Gastroesophageal sphincter (tissue), 4 donors: ENCODE data around the gene RIMS1. TPM values are rescaled to one million over a fixed set of nuclear protein-coding genes. Genes with fewer than 3 reads are reported as not detected.
A peak's percentile ranks its signal among the peaks of the same experiment; 100 is the strongest.
"Not testable (repeated sequence)": the region's sequence is repeated elsewhere in the genome, so short reads cannot be mapped to it uniquely, and the experiment has no call there.

Experiments used
- ATAC-seq: fragments of 150-250 bp; one replicate; pipeline ENCODE4 v1.9.1; 2016; ENCODE audit warnings: mild to moderate bottlenecking, moderate library complexity
- H3K27ac ChIP-seq, 4 donors: fragments of 200-600 bp; sonication (generic) in 3 of 4; 1 replicate in 3 of 4; 2 replicates in 1 of 4; pipeline ENCODE4 v1.5.1; 2016 to 2019
- H3K27me3 ChIP-seq: fragments of 200-600 bp; sonication (generic); one replicate; pipeline ENCODE4 v1.5.1; 2019
- H3K36me3 ChIP-seq, 2 donors: fragments of 200-600 bp; sonication (generic); one replicate each; pipeline ENCODE4 v1.5.1; 2019; ENCODE audit warnings: control low read depth in 1 of 2
- H3K4me1 ChIP-seq, 3 donors: fragments of 200-600 bp; sonication (generic); 1 replicate in 2 of 3; 2 replicates in 1 of 3; pipeline ENCODE4 v1.5.1; 2016 to 2019; ENCODE audit warnings: control low read depth in 2 of 3
- H3K4me3 ChIP-seq, 2 donors: fragments of 200-600 bp; sonication (generic); one replicate each; pipeline ENCODE4 v1.5.1; 2019; ENCODE audit warnings: mild to moderate bottlenecking in 1 of 2, moderate library complexity in 1 of 2
- H3K9me3 ChIP-seq, 3 donors: fragments of 200-600 bp; sonication (generic); one replicate each; pipeline ENCODE4 v1.5.1; 2017 to 2019; ENCODE audit warnings: control low read depth in 2 of 3
- EP300 ChIP-seq: sonication (generic); formaldehyde crosslinking; IDR thresholded peaks from one replicate; pipeline ENCODE4 v1.6.1; 2017; ENCODE audit warnings: antibody characterized with exemption, mild to moderate bottlenecking
- POLR2A ChIP-seq, 2 donors: fragments of 450-650 bp; IDR thresholded peaks; one replicate each; pipeline ENCODE4 v1.6.1; 2017; ENCODE audit warnings: antibody characterized with exemption in 2 of 2, mild to moderate bottlenecking in 2 of 2, moderate library complexity in 1 of 2
- POLR2AphosphoS5 ChIP-seq: sonication (generic); formaldehyde crosslinking; IDR thresholded peaks from one replicate; pipeline ENCODE4 v1.6.1; 2017; ENCODE audit warnings: antibody characterized with exemption
- WGBS, 2 donors: methylation state at CpG; one replicate each; pipeline ENCODE4 v1.1.5; 2018; ENCODE audit warnings: low coverage in 1 of 2; 5-methylcytosine and 5-hydroxymethylcytosine counted together
- total RNA-seq, 4 donors: library from RNA; depleted of rRNA; stranded (reverse); fragments of >200 nt; gene quantifications; one replicate each; pipeline ENCODE4 v1.1.0, GENCODE V29; 2016
- TF ChIP-seq, protein P1 (sequence below), 4 experiments: fragments of 200-600 bp in 2 of 4; fragments of 450-650 bp in 2 of 4; sonication (generic) in 1 of 4; IDR thresholded peaks; one replicate each; pipeline ENCODE4 v1.5.1; 2017 to 2019; ENCODE audit warnings: antibody characterized with exemption in 4 of 4, mild to moderate bottlenecking in 2 of 4, moderate library complexity in 2 of 4

Gene RIMS1
- total RNA-seq, 4 donors from 2014 or later: 9.3 to 66.5 (median 17.7) TPM

DNA sequence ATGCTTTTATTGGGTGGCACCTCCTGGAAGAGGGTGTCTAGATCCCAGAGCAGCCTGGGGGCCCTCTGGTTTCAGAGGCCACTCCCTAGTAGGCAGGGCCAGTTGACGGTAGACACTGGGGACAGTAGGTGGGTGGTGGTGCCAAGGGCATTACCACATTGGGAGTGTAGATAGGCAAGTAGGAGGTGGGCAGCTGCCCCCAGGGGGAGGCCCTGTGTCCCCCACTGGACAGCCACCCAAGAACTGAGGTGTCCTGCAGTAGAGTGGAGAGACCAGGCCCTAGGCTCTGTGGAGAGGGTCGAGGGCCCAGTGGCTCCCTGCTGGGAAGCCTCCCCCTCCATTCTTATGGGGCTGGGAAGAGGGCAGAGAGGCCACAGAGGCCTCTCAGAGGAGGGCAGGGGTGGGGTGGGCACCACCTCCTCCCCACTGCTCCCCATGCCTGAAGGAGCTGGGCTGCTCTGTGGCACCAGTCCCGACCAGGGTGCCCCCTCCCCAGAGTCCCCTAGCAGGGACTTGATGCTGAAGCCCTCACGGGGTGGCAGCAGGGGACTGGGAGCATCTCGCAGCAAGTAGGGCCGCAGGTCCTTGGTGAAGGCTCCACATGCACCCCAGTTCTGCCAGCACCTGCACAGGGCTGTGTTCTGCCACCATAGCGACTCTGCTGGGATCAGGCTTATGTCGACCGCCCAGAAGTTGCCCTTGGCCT lies 430.5 kb downstream of the RIMS1 start:
- Histone ChIP-seq H3K27me3 (no peaks in the 10 kb centered on the region), H3K36me3 (no peaks in the 10 kb centered on the region), H3K9me3 (no peaks in the 10 kb centered on the region), H3K4me1 (no peaks in the 10 kb centered on the region), H3K27ac (no peak overlapping the region), H3K4me3 (no peak overlapping the region)
- peak; percentile 34 for ATAC-seq
- 88 to 100% methylated on average over 2 to 3 of the region's 9 CpGs for WGBS, 2 donors
- TF ChIP-seq POLR2A (IDR thresholded peaks at IDR 0.05): no peak
- no peak for TF ChIP-seq POLR2AphosphoS5
- TF ChIP-seq, protein P1, sequence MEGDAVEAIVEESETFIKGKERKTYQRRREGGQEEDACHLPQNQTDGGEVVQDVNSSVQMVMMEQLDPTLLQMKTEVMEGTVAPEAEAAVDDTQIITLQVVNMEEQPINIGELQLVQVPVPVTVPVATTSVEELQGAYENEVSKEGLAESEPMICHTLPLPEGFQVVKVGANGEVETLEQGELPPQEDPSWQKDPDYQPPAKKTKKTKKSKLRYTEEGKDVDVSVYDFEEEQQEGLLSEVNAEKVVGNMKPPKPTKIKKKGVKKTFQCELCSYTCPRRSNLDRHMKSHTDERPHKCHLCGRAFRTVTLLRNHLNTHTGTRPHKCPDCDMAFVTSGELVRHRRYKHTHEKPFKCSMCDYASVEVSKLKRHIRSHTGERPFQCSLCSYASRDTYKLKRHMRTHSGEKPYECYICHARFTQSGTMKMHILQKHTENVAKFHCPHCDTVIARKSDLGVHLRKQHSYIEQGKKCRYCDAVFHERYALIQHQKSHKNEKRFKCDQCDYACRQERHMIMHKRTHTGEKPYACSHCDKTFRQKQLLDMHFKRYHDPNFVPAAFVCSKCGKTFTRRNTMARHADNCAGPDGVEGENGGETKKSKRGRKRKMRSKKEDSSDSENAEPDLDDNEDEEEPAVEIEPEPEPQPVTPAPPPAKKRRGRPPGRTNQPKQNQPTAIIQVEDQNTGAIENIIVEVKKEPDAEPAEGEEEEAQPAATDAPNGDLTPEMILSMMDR (IDR thresholded peaks at IDR 0.05): no peak
- no peak for TF ChIP-seq EP300

DNA sequence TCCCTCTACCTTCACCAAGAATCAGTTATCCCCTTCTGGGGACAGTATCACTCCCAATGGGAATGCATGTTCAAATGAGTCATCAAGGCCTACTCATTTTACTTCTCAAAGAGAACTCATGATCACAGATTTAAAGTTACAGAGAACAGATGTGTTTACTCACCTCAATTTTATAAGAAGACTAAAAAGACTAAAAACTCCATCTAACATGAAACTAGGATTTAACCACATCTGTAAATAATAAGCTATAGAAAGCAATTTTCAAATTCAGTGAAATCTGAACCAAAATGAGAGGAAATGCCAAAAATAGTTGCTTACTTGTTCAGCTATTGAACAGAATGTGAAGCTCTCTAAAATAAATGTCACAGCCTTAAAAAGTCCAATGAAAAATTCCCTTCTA lies 435.4 kb downstream of the RIMS1 start:
- H3K4me1 ChIP-seq: no peaks in the 10 kb centered on the region
- H3K4me3 ChIP-seq: no peak overlapping the region
- H3K36me3 ChIP-seq: no peaks in the 10 kb centered on the region
- no peak overlapping the region for H3K27ac ChIP-seq
- ATAC-seq: no peak
- H3K27me3 ChIP-seq: no peaks in the 10 kb centered on the region
- TF ChIP-seq EP300: no peak
- TF ChIP-seq POLR2AphosphoS5: no peak
- no peak for TF ChIP-seq POLR2A (IDR thresholded peaks at IDR 0.05)
- TF ChIP-seq, protein P1 (IDR thresholded peaks at IDR 0.05): no peak
- no peaks in the 10 kb centered on the region for H3K9me3 ChIP-seq

DNA sequence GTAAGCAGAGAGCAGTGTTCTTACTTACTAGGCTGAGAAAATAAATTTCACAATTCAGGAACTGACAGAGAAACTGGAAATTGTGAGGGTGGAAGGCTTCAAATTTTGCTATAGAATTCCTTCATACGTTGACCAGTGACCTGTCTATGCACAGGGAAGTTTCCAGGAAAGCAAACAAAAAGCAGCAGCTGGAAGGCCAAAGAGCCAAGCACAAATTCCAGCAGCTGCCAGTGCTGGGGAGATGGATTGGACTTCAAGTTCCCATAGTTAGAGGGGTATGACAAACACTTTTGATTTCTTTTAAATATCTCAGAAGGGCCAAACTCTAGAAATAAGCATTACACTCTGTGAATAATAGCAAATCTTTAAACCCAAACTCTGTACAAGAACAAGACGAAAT lies 436.4 kb downstream of the RIMS1 start:
- Histone ChIP-seq H3K4me3 (no peak overlapping the region), H3K27me3 (no peaks in the 10 kb centered on the region), H3K36me3 (no peaks in the 10 kb centered on the region), H3K9me3 (no peaks in the 10 kb centered on the region), H3K4me1 (no peaks in the 10 kb centered on the region), H3K27ac (no peak overlapping the region)
- ATAC-seq: no peak
- no peak for TF ChIP-seq POLR2A (IDR thresholded peaks at IDR 0.05)
- TF ChIP-seq, protein P1 (IDR thresholded peaks at IDR 0.05): no peak
- TF ChIP-seq POLR2AphosphoS5: no peak
- no peak for TF ChIP-seq EP300
- WGBS, 2 donors: 38 to 61% methylated on average over 2 of the region's 2 CpGs

DNA sequence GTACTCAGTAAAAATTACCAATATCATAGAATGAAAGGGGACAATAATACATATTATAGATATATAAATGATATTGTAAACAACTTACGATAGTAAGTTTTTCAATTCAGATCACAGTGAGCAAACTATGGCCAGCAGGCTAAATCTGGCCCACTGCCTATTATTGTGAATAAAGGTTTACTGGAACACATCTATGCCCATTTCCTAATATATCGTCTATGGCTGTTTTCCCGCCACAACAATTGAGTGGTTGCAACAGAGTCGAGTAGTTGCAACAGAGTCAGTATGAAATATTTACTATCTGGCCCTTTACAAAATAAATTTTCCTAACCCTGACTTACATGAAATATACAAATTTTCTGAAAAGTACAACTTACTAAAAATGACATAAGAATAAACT lies 438.2 kb downstream of the RIMS1 start:
- no peaks in the 10 kb centered on the region for H3K4me1 ChIP-seq
- WGBS, 2 donors: 63 to 89% methylated on average over 3 to 4 of the region's 4 CpGs

DNA sequence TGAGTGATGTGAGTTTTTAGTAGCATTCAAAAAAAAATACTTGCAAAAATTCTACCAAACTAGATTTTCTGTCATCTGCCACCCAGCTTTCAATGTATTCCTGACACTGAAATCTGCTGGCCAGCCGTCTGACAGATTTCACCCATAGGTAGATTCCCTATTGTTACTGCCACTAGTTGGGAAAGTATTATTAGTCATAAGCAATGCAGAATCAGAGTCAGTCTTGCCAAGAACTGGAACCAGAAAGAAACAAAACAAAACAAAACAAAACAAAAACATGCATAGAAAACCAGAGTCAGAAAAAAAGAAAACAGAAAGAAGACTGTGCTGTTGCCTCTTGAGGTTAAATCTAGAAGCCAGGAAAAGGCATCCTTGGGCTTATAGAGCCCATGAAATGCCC lies 442.4 kb downstream of the RIMS1 start:
- Histone ChIP-seq H3K27me3 (no peaks in the 10 kb centered on the region), H3K9me3 (no peaks in the 10 kb centered on the region), H3K4me1 (no peaks in the 10 kb centered on the region), H3K36me3 (no peaks in the 10 kb centered on the region), H3K4me3 (no peak overlapping the region), H3K27ac (no peak overlapping the region)
- TF ChIP-seq EP300: no peak
- no peak for TF ChIP-seq POLR2AphosphoS5
- TF ChIP-seq, protein P1 (IDR thresholded peaks at IDR 0.05): no peak
- TF ChIP-seq POLR2A (IDR thresholded peaks at IDR 0.05): no peak
- WGBS, 2 donors: 75 to 100% methylated on average over 1 of the region's 1 CpG
- ATAC-seq: no peak

More for the DNA sequence above, 438.2 kb downstream of the RIMS1 start:
- H3K27ac ChIP-seq: no peak overlapping the region
- no peaks in the 10 kb centered on the region for H3K27me3 ChIP-seq
- H3K9me3 ChIP-seq: no peaks in the 10 kb centered on the region
- no peak for ATAC-seq
- TF ChIP-seq POLR2AphosphoS5 (no peak), EP300 (no peak), POLR2A (IDR thresholded peaks at IDR 0.05) (no peak)
- TF ChIP-seq, protein P1 (IDR thresholded peaks at IDR 0.05): no peak
- H3K36me3 ChIP-seq: no peaks in the 10 kb centered on the region
- H3K4me3 ChIP-seq: no peak overlapping the region

DNA sequence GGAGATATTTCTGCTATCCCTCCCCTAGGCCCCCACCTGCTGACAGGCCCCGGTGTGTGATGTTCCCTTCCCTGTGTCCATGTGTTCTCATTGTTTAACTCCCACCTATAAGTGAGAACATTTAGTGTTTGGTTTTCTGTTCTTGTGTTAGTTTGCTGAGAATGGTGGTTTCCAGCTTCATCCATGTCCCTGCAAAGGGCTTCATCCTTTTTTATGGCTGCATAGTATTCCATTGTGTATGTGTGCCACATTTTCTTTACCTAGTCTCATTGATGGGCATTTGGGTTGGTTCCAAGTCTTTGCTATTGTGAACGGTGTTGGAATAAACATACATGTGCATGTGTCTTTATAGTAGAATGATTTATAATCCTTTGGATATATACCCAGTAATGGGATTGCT lies 448.9 kb downstream of the RIMS1 start:
- not testable (repeated sequence) for H3K4me1 ChIP-seq, ATAC-seq, H3K27ac ChIP-seq, H3K27me3 ChIP-seq, H3K36me3 ChIP-seq, H3K4me3 ChIP-seq, H3K9me3 ChIP-seq
- 40 to 89% methylated on average over 1 to 2 of the region's 2 CpGs for WGBS, 2 donors
